SJSA1 (cell line): ENCODE results near the gene SPRYD3. TPM values are rescaled to one million over a fixed set of nuclear protein-coding genes. Genes with fewer than 3 reads are reported as not detected.
"Not testable (repeated sequence)": the region's sequence is repeated elsewhere in the genome, so short reads cannot be mapped to it uniquely, and the experiment has no call there.

Source experiments
- DNase-seq, 2 experiments: peaks; one replicate each; pipeline ENCODE4 v3.0.0-alpha.2; 2015 to 2020; ENCODE audit warnings: low spot score in 2 of 2, low read depth in 1 of 2
- H3K27ac ChIP-seq: fragments of 250-450 bp; sonication (Bioruptor Pico); 2 replicates; pipeline ENCODE4 v1.5.1; 2020; ENCODE audit warnings: mild to moderate bottlenecking, moderate library complexity
- H3K27me3 ChIP-seq: fragments of 250-450 bp; sonication (Bioruptor Pico); replicated peaks from 2 replicates; pipeline ENCODE4 v1.5.1; 2020; ENCODE audit warnings: mild to moderate bottlenecking, moderate library complexity
- H3K36me3 ChIP-seq: fragments of 250-450 bp; sonication (Bioruptor Pico); 2 replicates; pipeline ENCODE4 v1.5.1; 2020; ENCODE audit warnings: mild to moderate bottlenecking
- H3K4me1 ChIP-seq: fragments of 250-450 bp; sonication (Bioruptor Pico); replicated peaks from 2 replicates; pipeline ENCODE4 v1.6.1; 2021; ENCODE audit warnings: mild to moderate bottlenecking
- H3K4me3 ChIP-seq: fragments of 250-450 bp; sonication (Bioruptor Pico); 2 replicates; pipeline ENCODE4 v1.5.1; 2020; ENCODE audit warnings: mild to moderate bottlenecking
- H3K9me3 ChIP-seq: fragments of 250-450 bp; sonication (Bioruptor Pico); replicated peaks from 2 replicates; pipeline ENCODE4 v1.5.1; 2020; ENCODE audit warnings: mild to moderate bottlenecking
- total RNA-seq: library from RNA; depleted of rRNA; stranded (reverse); fragments of >200 nt; shearing (Covaris generic); gene quantifications from 2 replicates; pipeline ENCODE4 v1.2.3, GENCODE V29; 2014; rRNA removed

SPRYD3 gene
- total RNA-seq, 1 experiment from 2014 or later = 18.3 TPM

DNA sequence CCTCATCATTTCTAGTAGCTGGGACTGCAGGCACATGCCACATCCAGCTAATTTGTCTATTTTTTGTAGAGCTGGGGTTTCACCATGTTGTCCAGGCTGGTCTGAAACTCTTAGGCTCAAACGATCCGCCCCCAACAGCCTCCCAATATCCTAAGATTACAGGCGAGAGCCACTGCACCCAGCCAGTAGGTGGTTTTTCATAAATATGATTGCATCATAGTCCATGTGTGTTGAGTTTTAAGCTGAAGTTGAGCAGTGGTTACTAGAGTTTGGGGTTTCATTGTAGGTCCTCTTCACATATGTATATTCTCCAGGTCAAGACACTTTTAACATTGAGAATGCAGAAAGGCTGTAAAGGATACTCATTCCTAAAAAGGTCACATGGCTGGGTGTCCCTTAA, 42.4 kb downstream of the SPRYD3 start:
- Histone ChIP-seq H3K36me3 (peaks cover 85% of the 10 kb centered on the region), H3K9me3 (no peaks in the 10 kb centered on the region), H3K4me1 (no peaks in the 10 kb centered on the region), H3K27ac (no peak overlapping the region), H3K4me3 (no peak overlapping the region), H3K27me3 (no peaks in the 10 kb centered on the region)
- no peak for DNase-seq

- H3K4me1 ChIP-seq = no peaks in the 10 kb centered on the region
- no peak for DNase-seq
- no peak overlapping the region for H3K4me3 ChIP-seq
- no peaks in the 10 kb centered on the region for H3K9me3 ChIP-seq
- H3K27ac ChIP-seq = no peak overlapping the region
- no peaks in the 10 kb centered on the region for H3K27me3 ChIP-seq
- H3K36me3 ChIP-seq = peaks cover 93% of the 10 kb centered on the region
These were observed 44.7 kb downstream of the SPRYD3 start for GRCh38 chr12:53034459-53034858.

DNA sequence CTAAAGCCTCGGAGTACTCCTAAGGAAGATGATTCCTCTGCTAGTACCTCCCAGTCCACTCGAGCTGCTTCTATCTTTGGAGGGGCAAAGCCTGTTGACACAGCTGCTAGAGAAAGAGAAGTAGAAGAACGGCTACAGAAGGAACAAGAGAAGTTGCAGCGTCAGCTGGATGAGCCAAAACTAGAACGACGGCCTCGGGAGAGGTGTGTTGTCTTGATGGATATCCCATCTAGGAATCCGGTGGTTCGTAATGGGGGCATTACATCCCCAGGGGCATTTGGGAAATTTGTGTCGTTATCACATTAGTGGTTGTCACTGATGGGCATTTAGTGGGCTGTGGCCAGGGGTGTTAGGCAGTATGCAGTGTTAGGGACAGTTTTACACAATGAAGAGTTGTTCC, 45.4 kb downstream of the SPRYD3 start:
- H3K27ac ChIP-seq = not testable (repeated sequence)

DNA sequence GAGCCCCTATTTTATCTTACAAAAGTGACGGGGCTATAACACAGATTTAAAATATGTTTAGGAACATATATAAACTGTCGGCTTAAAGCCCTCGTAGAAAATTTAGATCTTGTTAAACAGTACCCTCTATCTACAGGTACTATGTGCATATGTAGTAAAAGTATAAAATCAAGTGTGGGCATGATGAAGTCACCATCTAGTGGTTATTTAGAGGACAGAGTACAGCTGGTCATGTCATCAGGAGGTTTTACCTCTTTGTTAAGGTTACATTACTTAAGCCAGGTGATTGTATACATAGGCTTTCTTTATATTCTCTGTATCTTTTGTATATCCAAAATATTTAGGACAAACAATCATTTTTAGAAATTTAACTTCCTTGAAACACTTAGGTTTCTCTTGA, 47.6 kb downstream of the SPRYD3 start:
- H3K9me3 ChIP-seq = no peaks in the 10 kb centered on the region
- peaks cover 92% of the 10 kb centered on the region for H3K36me3 ChIP-seq
- H3K27me3 ChIP-seq = no peaks in the 10 kb centered on the region
- no peak overlapping the region for H3K4me3 ChIP-seq
- no peaks in the 10 kb centered on the region for H3K4me1 ChIP-seq
- DNase-seq = no peak
- no peak overlapping the region for H3K27ac ChIP-seq

More for the DNA sequence above, 45.4 kb downstream of the SPRYD3 start:
- not testable (repeated sequence) for H3K9me3 ChIP-seq, DNase-seq, H3K27me3 ChIP-seq, H3K4me1 ChIP-seq, H3K4me3 ChIP-seq
- peaks cover 93% of the 10 kb centered on the region for H3K36me3 ChIP-seq

DNA sequence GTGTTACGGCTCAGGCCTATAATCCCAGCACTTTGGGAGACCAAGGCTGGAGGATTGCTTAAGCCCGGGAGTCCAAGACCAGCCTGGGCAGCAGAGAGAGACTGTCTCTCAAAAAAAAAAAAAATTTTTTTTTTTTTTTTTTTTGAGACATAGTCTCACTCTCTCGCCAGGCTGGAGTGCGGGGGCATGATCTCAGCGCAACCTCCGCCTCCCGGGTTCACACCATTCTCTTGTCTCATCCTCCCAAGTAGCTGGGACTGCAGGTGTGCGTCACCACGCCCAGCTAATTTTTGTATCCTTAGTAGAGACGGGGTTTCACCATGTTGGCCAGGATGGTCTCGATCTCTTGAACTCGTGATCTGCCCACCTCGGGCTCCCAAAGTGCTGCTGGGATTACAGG, 52.2 kb downstream of the SPRYD3 start:
- not testable (repeated sequence) for DNase-seq, H3K27ac ChIP-seq, H3K9me3 ChIP-seq, H3K27me3 ChIP-seq, H3K4me3 ChIP-seq, H3K4me1 ChIP-seq
- peaks cover 93% of the 10 kb centered on the region for H3K36me3 ChIP-seq

GRCh38 chr12:53025250-53025649, 53.9 kb downstream of the SPRYD3 start:
- Histone ChIP-seq H3K27ac (no peak overlapping the region), H3K27me3 (no peaks in the 10 kb centered on the region), H3K36me3 (peaks cover 93% of the 10 kb centered on the region), H3K4me3 (no peak overlapping the region), H3K4me1 (no peaks in the 10 kb centered on the region), H3K9me3 (no peaks in the 10 kb centered on the region)
- no peak for DNase-seq

GRCh38 chr12:53014709-53015108, 64.5 kb downstream of the SPRYD3 start:
- Histone ChIP-seq H3K4me1 (no peaks in the 10 kb centered on the region; the same call in 1 of the 2 replicates), H3K36me3 (peaks cover 84% of the 10 kb centered on the region), H3K27me3 (no peaks in the 10 kb centered on the region; the same call in 1 of the 2 replicates), H3K4me3 (no peak overlapping the region), H3K27ac (no peak overlapping the region), H3K9me3 (no peaks in the 10 kb centered on the region)
- DNase-seq = no peak

Other genes with a start within 250 kb of the SPRYD3 start
- 0.08 and 1.1 TPM in 2 replicates for gene KRT79, start 245.1 kb downstream of the SPRYD3 start, total RNA-seq
- gene KRT78, start 230.4 kb downstream of the SPRYD3 start, total RNA-seq = 0.21 TPM in 1 of 2 replicates, not detected in the other
- gene KRT8, start 174.3 kb downstream of the SPRYD3 start, total RNA-seq = 2.8 and 7.0 TPM in 2 replicates
- 63.9 and 81.8 TPM in 2 replicates for gene KRT18, start 130.3 kb downstream of the SPRYD3 start, total RNA-seq
- gene EIF4B, start 72.9 kb downstream of the SPRYD3 start, total RNA-seq = 263 and 304 TPM in 2 replicates
- 8.8 and 18.4 TPM in 2 replicates for gene TNS2, start 29.3 kb downstream of the SPRYD3 start, total RNA-seq
- gene IGFBP6, start 18.3 kb upstream of the SPRYD3 start, total RNA-seq = 58.0 and 64.5 TPM in 2 replicates
- gene SOAT2, start 24.1 kb upstream of the SPRYD3 start, total RNA-seq = not detected in 2 replicates
- 2.1 and 6.8 TPM in 2 replicates for gene ZNF740, start 101.3 kb upstream of the SPRYD3 start, total RNA-seq
- 2.5 and 7.5 TPM in 2 replicates for gene CSAD, start 101.5 kb upstream of the SPRYD3 start, total RNA-seq
- 0.45 TPM in 1 of 2 replicates, not detected in the other for gene ITGB7, start 127.9 kb upstream of the SPRYD3 start, total RNA-seq
- 13.5 and 13.6 TPM in 2 replicates for gene RARG, start 152.8 kb upstream of the SPRYD3 start, total RNA-seq
- 20.2 and 28.0 TPM in 2 replicates for gene ESPL1, start 188.9 kb upstream of the SPRYD3 start, total RNA-seq
- 450 and 523 TPM in 2 replicates for gene PFDN5, start 216.2 kb upstream of the SPRYD3 start, total RNA-seq
- 40.6 and 45.1 TPM in 2 replicates for gene MYG1, start 220.3 kb upstream of the SPRYD3 start, total RNA-seq
- 51.8 and 52.0 TPM in 2 replicates for gene AAAS, start 242.2 kb upstream of the SPRYD3 start, total RNA-seq